RCC 7860 (cell line): ENCODE results near the gene TDG.
A peak's percentile ranks its signal among the peaks of the same experiment; 100 is the strongest.

ENCODE experiments used
- DNase-seq: peaks from one replicate; pipeline ENCODE4 v3.0.0-alpha.2; 2015; ENCODE audit warnings: low spot score
- FAIRE-seq: peaks from 2 replicates; lab custom pipeline; 2012; peaks lifted over from hg19 to GRCh38; lab: Jason Lieb, UNC

The TDG gene

DNA sequence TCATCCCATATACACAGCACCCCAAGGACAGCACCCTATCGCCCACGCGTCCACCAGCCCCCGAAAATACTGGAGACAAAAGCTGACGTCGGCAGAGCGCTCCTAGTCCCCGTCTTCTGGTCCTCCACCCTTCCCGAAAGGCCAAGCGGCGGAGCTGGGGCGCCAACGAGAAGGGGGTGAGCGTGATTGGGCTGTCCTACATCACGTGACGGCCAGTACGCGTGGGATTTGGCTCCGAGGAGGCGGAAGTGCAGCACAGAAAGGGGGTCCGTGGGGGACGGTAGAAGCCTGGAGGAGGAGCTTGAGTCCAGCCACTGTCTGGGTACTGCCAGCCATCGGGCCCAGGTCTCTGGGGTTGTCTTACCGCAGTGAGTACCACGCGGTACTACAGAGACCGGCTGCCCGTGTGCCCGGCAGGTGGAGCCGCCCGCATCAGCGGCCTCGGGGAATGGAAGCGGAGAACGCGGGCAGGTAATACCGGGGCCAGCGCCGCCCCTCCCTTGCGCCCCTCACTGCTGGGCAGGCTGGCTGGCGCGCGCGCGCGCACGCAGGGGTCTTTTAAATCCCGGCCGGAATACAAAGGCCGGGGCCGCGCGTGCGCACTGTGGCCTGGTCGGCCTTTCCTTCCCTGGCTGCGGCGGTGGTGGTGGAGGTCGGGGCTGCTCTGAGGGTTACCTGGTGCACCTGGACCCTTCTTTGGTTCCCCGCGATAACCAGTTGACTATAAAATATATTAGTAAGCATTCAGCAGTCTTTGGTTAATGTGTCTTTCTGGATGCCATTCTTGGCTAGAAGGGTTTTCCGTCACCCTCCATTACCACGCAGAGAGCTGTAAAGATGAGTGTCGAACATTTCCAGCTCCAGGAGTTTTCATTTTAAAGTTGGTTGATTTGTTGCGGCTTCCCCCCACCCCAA, at the start of gene TDG:
Gene TDG (plus strand): TSS at position 283 of the 915 bp plus-strand sequence. CDS start 166 bp downstream, at position 449.
- FAIRE-seq (peak; percentile 58), DNase-seq (peak; percentile 93)

DNA sequence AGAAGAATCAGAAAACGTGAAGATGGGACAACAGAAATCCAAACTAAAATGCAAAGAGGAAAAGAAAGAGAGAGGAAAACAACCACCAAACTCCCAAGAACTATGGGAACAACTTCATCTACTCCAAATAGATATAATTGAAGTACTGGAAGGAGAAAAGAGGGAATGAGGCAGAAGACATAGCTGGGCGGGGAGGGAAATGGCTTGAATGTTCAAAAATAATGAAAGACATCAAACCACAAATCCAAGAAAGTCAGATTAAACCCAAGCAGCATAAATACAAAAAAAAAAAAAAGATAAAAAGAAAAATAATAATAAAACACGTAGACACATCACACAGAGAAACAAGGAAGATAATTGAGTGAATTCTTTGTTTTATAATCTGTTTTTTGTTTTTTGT, 47.8 kb upstream of the TDG start:
- DNase-seq (no peak), FAIRE-seq (no peak)

DNA sequence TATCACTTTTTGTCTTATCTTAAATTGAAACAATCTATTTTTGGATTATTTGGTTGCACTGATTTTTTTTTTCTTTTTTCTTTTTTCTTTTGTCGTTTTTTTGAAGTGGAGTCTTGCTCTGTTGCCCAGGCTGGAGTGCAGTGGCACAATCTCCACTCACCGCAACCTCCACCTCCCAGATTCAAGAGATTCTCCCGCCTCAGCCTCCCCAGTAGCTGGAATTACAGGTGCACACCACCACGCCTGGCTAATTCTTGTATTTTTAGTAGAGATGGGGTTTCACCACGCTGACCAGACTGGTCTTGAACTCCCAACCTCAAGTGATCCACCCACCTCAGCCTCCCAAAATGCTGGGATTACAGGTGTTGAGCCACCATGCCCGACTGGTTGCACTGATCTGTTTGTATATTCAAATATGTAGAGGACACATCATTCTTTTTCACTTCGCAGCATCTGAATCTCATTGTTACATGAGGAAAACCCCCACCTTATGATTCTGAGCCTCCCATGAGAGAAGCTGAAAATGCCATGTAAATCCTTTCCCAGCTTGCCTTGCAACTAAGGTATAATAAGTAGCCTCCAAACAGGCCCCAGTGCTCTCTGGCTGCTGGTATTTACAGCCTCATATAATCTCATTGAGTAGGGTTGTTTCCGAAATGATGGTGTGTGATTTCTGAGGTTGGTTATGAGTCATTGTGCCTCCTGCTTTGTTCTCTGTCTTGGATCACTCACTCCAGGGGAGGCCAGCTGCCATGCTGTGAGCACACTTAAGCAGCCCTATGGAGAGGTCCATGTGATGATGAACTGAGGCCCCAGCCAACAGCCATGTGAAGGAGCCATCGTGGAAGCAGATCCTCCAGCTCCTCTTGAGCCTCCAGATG, 40.7 kb upstream of the TDG start:
- DNase-seq (peak; percentile 73), FAIRE-seq (peak; percentile 20)

DNA sequence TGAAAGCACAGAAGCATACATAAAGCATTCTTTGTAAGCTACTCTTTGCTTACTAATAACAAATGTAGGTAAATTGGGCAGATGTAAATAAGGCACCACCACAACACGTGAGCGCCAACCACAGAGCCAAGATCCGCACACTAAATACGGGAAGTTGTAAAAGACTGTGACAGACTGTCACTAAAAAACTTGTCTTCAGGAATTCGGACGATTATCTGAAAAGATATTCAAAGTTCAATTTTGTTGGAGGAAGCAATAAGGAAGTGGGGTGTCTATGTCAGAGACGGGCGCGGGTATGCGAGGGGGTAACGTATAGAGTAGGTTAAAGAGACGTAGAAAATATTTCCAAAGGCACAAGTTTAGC, 37.0 kb upstream of the TDG start:
- DNase-seq: no peak
- FAIRE-seq: no peak

DNA sequence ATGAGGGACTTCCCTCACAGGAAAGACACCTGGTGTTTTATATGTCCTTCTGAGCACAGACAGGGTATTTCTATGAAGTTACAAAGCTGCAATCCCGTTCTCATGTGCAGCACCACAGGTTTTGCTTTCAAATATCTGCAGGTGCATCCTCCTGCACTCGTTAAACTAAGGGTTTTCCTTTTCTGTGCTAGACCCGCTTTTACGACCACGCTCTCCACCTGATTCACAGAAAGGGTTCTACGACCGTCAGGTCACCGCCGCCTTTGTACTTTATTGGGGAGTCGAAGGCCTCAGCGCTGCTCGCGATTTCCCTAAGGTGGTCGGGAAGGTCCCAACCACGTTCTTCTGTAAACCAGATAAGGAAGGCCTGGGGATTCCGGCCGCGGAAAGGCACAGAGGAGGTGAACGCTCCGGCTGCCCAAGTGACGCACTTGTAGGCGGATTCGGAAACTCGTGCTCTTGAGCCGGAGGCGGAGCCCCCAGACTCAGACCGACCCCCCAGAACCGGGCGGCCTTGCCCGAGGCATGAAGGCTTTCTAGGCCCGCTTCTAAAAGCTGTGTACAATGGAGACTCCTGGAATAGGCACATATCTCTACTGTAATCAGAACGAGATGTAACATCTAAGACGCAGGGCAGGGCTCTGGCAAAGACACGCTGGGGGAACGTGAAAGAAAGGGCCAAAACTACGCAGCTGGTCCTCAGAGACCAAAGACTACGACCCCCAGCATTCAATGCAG, 36.5 kb upstream of the TDG start:
- DNase-seq: peak; percentile 74

DNA sequence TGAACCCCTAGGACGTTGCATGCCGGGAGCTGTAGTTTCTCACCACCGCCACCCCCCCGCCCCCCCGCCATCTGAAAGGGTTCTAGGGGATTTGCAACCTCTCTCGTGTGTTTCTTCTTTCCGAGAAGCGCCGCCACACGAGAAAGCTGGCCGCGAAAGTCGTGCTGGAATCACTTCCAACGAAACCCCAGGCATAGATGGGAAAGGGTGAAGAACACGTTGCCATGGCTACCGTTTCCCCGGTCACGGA, 36.0 kb upstream of the TDG start:
- FAIRE-seq: no peak
- DNase-seq: no peak

More for the DNA sequence above, 36.5 kb upstream of the TDG start:
- FAIRE-seq: no peak

DNA sequence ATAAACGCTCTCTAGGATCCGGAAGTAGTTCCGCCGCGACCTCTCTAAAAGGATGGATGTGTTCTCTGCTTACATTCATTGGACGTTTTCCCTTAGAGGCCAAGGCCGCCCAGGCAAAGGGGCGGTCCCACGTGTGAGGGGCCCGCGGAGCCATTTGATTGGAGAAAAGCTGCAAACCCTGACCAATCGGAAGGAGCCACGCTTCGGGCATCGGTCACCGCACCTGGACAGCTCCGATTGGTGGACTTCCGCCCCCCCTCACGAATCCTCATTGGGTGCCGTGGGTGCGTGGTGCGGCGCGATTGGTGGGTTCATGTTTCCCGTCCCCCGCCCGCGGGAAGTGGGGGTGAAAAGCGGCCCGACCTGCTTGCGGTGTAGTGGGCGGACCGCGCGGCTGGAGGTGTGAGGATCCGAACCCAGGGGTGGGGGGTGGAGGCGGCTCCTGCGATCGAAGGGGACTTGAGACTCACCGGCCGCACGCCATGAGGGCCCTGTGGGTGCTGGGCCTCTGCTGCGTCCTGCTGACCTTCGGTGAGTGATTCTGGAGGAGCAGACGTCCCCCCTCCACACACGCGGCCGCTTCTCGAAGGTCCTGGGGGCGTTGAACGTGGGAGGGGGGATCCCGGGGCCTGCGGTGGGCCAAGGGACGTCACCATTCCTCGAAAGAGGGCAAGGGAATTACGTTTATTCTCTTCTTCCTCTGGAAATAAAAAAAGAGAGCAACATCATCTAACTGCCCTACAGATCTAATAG, 35.5 kb upstream of the TDG start, which contains the start of gene HSP90B1:
Gene HSP90B1 (plus strand): TSS at position 377 of the 753 bp plus-strand sequence. CDS start 106 bp downstream, at position 483.
- FAIRE-seq (peak; percentile 93), DNase-seq (peak; percentile 99)

DNA sequence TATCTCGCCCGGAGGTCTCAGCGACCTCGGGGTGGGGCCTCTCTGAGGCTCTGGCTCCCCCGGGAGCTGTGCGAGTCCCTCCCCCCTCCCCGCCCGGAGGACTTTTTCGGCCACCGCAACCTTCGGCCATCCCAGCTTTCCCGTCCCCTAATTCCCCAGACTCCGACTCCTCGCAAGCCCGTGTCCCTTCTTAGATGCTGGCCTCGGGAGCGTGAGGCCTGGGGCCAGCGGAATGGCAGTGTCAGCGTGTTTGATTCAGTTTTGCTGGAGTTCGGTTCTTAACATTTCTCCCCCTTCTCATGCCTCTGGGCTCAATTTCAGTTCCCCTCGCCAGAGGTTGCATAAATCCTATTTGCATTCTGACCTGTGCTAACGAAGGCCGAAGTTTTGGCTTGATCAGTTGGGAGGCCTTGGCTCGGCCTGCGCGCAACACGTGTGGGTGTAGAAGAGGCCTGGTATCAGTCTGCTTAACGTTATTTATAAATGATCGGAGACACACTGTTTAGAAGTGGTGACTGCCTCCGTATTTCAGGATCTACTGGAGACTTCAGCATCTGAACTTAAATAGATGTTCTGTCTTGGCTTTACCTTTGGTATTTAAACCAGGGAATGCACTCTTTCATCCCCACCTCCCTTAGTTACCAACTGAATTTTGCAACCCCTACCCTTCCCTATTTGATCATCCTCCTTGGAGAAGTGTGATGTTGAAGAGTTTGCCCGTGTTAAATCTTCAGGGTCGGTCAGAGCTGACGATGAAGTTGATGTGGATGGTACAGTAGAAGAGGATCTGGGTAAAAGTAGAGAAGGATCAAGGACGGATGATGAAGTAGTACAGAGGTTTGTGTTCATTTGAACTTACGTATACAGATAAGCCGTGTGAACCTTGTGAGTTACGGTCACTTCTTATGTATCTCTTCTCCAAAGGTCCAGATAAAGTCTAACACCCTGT, 34.6 kb upstream of the TDG start:
- no peak for FAIRE-seq
- DNase-seq: no peak

DNA sequence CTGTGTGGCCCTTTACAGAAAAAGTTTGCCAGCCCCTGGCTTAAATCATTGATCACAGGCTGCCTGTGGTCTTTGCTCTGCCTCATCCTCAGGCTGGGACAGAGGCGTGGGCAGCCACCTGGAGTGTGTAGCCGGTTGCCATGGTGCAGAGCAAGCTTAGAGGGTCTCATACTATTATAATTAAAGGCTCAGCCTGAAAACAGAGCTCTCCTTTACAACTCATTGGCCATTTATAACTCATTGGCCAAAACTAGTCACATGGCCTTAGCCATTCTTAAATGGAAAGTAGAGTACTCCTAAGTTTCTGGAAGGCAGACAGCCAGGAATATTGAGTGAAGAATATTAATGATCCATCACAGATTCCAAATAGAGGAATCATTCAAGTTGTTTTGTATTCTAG, 32.4 kb upstream of the TDG start:
- no peak for DNase-seq

DNA sequence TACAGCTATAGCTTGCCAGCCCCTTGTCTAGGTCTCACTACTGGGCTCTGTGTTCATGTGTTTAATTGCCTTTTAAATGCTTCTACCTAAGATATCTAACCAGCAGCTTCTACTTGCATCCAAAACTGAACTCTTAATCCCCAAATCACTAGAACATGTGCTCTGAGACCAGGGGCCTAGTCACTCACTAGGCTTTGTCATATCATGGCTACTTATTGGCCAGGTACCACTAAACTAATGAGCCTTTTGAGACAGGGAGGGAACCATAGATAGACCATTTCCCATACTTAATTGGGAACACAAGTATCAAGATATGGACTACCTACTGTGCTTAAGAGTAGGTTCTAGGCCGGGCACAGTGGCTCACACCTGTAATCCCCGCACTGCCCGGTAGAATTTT, 29.0 kb upstream of the TDG start:
- FAIRE-seq: no peak
- DNase-seq: no peak

More for the DNA sequence above, 32.4 kb upstream of the TDG start:
- no peak for FAIRE-seq

DNA sequence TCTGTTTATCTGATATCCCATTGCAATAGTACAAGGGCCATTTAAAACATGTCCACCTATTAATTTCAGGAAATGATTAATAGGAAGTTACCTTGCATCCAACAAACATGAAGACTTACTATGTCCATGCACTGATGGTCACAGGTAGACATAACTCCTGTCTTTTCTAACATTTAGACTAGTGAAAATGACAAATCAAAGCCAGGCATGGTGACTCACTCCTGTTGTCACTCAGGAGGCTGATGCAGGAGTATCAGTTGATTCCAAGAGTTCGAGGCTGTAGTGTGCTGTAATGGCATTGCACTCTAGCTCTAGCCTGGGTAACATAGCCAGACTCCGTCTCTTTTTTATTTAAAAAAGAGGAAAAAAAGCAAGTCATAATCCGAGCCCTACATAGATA, 20.7 kb upstream of the TDG start:
- FAIRE-seq (no peak), DNase-seq (no peak)

DNA sequence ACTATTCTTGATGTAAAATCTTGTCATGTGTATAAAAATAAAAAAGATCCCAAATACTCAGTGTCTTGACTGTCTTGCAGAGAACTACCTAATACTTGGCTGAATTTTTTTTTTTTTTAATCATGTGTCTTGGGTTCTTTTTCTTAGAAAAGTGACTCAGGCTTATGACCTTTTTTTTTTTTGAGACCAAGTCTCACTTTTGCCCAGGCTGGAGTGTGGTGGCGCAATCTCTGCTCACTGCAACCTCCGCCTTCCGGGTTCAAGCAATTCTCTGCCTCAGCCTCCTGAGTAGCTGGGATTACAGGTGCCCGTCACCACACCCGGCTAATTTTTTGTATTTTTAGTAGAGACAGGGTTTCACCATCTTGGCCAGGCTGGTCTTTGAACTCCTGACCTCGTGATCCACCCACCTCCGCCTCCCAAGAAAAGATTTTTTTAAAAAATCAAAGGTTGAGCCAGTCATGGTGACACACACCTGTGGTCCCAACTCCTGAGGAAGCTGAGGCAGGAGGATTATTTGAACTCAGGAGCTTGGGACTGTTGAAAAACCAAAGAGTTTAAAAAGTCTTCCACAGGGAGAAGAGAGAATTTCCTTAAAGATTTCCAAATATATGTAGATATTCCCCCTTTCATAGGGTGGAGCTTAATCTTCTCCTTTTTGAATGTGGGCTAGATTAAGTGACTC, 17.7 kb upstream of the TDG start:
- DNase-seq (no peak), FAIRE-seq (no peak)

DNA sequence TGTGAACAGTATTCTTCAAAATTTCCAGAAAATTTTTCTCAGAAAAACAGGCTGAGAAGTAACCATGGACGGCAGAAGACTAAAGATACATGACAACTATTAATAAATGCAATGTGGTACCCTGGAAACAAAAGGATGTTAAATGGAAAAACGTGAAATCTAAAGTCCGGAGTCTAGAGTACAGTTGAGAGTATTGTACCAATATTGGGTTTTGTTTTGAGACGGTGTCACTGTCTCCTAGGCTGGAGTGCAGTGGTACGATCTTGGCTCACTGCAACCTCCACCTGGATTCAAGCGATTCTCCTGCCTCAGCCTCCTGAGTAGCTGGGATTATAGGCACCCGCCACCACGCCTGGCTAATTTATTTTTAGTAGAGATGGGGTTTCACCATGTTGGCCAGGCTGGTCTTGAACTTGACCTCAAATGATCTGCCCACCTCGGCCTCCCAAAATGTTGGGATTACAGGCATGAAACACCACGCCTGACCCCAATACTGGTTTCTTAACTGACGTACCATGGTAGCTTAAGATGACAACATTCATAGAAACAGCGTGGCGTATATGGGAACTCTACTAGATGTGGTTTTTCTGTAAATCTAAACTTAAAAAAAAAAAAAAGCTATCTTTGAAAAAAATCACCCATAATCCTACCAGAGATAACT, 16.8 kb upstream of the TDG start:
- FAIRE-seq: no peak
- DNase-seq: no peak

DNA sequence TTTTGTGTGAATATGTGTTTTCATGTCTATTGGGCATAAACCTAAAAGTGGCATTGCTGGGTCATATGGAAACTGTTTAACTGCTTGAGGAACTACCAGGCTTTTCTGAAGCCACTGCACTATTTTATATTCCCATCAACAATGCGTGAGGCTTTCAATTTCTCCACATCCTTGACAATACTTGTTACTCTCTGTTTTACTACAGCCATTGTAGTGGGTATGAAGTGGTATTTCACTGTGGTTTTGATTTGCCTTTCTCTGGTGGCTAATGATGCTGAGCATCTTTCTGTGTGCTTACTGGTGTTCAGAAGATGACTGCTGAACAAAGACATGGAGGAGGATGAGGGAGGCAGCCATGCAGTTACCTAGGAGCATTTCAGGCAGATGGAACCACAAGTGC, 13.2 kb upstream of the TDG start:
- no peak for DNase-seq
- FAIRE-seq: no peak

DNA sequence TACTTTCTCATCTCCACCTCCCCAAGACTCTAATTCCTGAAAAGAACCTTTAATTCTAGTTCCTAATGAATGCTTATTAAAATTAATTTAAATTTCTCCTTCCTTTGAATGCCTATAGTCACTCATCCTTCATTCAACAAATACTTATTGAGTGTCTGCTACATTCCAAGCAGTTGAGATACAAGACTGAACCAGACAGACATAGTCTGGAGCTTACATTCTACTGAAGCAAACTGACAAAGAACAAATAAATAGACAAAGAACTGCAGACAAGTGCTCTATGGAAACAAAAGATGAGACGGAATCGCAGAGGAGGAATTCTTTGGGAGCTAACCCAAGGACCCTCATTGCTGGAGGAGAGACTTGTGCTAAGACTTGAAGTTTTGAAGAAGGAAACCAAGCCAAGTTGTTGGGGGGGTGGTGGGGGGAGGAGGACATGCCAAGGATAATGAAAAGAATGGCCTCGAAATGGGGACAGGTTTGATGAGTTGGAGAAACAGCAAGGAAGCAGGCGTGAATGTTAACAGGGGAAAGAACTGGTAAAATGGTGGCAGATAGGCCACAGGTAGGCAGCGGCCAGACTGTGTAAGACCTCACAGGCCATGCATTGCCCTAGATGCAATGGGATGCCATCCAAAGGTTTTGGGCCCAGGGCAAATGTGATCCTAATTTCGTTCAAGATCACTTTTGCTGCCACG, 9.7 kb upstream of the TDG start:
- FAIRE-seq: no peak
- DNase-seq: no peak

DNA sequence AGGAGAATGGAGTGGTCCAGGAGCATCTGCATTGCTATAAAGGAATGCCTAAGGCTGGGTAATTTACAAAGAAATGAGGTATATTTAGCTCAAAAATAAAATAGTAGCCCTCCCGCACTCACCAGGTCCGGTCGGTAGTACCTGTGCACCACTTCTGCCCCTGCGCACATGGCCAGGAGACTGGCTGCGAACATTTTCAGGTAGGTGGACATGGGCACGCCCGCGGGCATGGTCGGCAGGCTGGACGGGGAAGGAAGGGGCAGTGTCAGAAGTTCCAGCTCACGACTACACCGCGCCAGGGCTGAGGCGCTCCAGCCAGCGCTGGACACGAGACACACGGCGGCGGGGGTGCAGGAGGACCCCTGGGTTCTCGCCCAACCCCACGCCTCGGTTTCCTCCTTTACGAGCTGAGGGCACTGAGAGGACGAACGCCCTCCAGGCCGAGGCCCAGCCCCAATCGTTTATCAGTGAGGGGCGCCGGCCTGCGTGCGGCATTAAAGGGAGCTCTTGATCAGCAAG, 9.1 kb upstream of the TDG start:
- DNase-seq: no peak

DNA sequence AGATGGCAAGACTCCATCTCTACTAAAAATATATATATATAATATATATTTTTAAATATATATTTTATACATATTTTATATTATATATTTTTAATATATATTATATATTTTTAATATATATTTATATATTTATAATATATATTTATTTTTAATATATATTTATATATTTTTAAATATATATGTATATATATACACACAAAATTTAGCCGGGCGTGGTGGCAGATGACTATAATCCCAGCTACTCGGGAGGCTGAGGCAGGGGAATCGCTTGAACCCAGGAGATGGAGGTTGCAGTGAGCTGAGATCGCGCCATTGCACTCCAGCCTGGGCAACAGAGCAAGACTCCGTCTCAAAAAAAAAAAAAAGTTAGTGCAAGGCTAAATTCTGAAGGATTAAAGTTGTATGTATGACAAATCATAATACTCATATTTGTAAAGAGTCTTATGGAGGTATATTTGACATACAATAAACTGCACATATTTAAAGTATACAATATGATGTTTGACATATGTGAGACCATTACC, 7.7 kb upstream of the TDG start:
- peak; percentile 56 for FAIRE-seq
- no peak for DNase-seq

More for the DNA sequence above, 9.1 kb upstream of the TDG start:
- FAIRE-seq: no peak
